HG03159 (cell line): ENCODE measurements around the gene ADORA2B.

Experiments used
- ATAC-seq: cut with Tn5 transposase; IDR thresholded peaks from one replicate; pipeline ENCODE4 v1.9.1; 2021; ENCODE audit warnings: mild to moderate bottlenecking, moderate library complexity; ENCODE audit not compliant: unreplicated experiment

The ADORA2B gene

DNA sequence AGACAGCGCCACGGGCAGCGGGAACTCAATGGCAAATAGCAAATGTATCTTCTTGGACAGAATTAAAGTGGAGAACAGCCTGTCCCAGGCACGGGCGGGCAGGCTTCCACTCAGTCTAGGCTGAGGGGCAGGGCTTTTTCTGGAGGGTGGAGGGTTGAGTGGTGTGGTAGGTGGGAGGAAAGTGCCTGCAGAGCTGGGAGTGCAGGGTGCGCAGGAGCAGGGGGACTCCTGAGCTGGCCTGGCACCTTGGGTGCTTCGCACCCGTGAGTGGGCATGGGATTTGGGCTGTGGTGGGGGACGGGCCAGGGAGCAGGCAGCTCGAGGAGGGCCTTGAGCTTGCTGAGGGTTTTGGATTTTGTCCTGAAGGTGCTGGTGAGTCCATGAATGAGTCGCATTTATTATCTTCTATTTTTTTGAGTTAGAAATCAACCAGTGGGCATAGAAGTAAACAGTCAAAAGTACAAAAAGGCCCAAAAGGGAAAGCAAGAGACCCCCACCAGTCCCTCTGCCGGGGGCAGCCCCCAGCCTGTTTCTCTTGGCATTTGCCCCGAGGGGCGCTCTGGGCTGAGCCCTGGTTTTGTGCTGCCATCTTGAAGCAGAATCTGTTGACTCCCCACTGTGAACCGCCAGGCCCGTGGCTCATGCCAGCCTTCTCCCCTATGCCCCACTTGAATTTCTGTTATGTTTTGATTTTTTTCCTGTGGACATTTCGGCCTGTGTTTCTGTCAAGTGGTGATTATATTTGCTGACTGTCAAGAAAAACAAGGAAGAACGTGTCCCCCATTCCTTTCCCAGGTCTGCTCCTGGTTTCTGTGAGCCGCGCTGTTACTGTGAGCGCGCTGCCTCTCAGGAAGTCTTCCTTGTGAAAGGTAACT lies 8.2 kb downstream of the ADORA2B start:
- ATAC-seq, result no peak

- no peak for ATAC-seq
Observed at GRCh38 chr17:15954222-15954621, 9.3 kb downstream of the ADORA2B start.

GRCh38 chr17:15955793-15956541 lies 11.0 kb downstream of the ADORA2B start:
- no peak for ATAC-seq

- no peak for ATAC-seq
Observed at GRCh38 chr17:15957206-15957605, 12.3 kb downstream of the ADORA2B start.

GRCh38 chr17:15957608-15958307 lies 12.8 kb downstream of the ADORA2B start:
- ATAC-seq, result no peak

- no peak for ATAC-seq
Observed at GRCh38 chr17:15958484-15958854, 13.5 kb downstream of the ADORA2B start.

DNA sequence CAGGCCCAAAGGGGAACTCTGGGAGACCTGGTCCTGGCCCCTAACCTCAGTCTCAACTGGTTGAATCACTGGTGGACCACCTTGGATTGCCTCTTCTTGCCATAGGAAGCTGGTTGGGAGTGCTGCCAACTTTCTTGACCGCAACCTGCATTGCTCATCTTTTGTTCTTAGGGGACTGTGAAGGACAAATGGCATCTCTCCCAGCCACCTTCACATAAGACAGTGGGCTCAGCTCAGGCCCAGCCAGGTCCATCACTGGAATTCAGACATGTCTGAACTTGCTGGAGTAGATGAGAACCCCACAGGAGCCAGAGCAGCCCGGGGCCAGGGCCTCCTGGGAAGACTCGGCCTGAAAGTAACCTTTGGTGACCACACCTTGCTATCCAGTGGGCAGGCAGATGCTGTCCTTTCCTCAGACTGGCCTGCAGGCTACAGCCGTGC lies 18.8 kb downstream of the ADORA2B start:
- no peak for ATAC-seq

- ATAC-seq, result no peak
Observed at GRCh38 chr17:15965528-15965927, 20.6 kb downstream of the ADORA2B start.

GRCh38 chr17:15966183-15966878 lies 21.4 kb downstream of the ADORA2B start:
- no peak for ATAC-seq

DNA sequence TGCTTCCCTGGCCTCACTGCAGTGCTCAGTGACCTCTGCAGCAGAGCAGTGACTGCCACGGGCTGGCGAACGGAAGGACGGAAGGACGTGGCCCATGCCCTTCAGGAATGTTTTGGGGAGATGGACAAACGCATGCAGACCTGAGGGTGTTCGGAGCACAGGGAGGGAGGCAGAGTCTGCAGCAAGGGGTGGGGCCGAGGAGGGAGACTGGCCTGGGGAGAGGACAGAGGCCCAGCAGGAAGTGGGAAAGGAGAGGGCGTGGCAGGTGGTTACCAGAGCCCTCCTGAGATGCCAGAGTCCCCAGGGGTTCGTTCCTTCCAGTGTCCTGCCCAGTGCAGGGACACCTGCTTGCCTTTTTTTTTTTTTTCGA lies 21.9 kb downstream of the ADORA2B start:
- ATAC-seq, result no peak

GRCh38 chr17:15967706-15968399 lies 22.9 kb downstream of the ADORA2B start:
- no peak for ATAC-seq

- no peak for ATAC-seq
Observed at GRCh38 chr17:15969463-15969862, 24.5 kb downstream of the ADORA2B start.

- ATAC-seq, result no peak
Observed at GRCh38 chr17:15970500-15970899, 25.6 kb downstream of the ADORA2B start.

- ATAC-seq, result no peak
Observed at GRCh38 chr17:15971098-15971678, 26.3 kb downstream of the ADORA2B start.

DNA sequence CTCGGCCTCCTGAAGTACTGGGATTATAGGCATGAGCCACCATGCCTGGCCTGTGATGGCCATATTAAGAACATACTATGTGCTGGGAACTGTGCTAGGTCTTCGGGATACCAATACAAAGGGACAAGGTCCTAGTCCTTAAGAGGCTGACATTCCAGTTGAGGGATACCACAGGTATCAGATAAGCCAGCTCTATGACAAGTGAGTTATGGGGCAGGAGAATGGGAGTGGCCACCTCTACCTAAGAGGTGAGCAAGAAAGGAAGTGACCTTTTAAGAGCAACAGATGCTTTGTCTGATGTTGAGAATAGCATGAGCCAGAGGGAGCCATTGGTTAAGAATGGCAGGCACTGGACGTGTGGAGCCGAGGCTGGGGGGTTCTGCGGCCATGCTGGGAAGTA lies 27.0 kb downstream of the ADORA2B start:
- no peak for ATAC-seq

DNA sequence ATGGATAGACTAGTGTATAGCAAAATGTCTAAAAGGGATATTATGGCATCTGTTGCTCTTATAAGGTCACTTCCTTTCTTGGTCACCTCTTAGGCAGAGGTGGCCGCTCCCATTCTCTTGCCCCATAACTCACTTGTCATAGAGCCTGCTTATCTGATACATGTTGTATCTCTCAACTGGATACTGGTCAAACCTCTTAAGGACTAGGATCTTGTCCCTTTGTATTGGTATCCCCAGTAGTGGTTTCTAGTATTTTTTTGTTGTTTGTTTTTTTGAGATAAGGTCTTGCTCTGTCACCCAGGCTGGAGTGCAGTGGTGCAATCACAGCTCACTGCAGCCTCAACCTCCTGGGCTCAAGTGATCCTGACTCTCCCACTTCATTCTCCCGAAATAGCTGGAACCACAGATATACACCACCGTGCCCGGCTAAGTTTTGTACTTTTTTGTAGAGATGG lies 27.6 kb downstream of the ADORA2B start:
- no peak for ATAC-seq

- ATAC-seq, result no peak
Observed at GRCh38 chr17:15973016-15973415, 28.1 kb downstream of the ADORA2B start.

DNA sequence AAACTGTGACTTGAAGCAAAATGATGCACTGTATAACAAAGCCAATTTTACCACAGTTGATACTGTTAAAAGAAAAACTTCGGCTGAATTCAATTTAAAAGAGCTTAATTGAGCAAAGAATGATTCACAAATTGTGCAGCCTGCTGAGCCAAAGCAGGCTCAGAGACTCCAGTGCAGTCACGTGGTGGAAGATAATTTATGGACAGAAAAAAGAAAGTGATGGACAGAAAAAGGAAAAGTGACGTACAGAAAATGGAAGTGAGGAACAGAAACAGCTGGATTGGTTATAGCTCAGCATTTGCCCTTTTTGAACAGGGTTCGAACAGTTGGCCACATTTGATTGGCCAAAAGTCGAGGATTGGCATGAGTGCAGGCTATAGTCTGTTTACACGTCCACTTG lies 28.9 kb downstream of the ADORA2B start:
- no peak for ATAC-seq

DNA sequence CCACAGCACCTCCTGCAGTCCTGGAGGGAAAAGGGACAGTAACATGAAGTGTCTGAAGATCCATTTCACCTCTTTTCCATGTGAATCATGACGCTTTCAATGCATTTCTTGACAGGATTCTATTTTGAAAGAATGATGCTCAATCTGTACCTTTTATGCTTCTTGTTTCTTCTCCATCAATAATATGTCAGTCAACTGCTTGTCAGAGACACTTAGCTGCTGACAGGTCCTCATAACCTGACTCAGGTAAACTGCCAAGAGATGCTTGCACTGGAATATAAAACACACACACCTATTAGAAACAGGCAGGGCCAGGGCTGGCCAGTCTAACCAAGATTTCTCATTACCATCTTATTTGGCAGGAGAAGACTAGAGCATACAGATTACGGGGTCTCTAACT lies 33.0 kb downstream of the ADORA2B start:
- no peak for ATAC-seq

GRCh38 chr17:15978606-15979005 lies 33.7 kb downstream of the ADORA2B start:
- ATAC-seq, result no peak
